GM19395 (cell line): ENCODE data around the gene TSHZ1.

Experiments
- ATAC-seq: cut with Tn5 transposase; IDR thresholded peaks from one replicate; pipeline ENCODE4 v1.9.1; 2021; ENCODE audit warnings: mild to moderate bottlenecking, moderate library complexity; ENCODE audit not compliant: unreplicated experiment

Gene TSHZ1

DNA sequence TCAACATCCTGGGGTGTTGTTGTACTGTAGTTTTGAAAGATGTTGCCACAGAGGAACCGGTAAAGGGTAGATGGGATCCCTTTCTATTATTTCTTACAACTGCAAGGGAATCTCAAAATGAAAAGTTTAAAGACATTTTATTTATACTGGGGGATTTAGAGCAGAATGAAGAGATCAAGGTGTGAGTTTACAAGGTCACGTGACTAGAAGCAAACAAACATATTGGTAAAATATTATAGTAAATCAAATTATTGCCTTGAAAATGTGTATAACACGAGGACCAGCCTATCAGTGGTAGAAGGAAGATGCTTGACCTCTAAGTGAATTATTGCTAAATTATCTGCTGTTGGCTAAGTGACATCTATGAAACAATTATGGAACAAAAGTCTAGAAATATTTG, 119.7 kb downstream of the TSHZ1 start:
- ATAC-seq, result no peak

DNA sequence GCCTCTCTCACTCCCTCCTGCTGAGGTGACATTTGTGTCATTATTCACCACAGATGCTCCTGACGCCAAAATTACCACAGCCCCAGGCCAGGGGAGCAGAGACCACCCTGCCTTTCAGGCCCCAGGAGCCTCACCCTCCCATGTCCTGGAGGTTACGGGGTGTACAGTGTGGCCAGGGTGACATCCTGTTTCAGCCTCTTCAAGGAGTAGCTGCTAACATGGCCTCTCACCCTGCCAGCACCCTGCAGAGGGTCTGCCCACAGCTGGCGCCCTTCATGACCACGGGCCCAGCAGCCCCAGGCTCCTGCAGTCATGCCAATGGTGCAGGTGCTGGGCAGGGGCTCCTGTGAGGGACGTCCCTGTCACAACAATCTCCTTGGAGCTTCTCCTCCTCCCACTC, 124.3 kb downstream of the TSHZ1 start:
- no peak for ATAC-seq

DNA sequence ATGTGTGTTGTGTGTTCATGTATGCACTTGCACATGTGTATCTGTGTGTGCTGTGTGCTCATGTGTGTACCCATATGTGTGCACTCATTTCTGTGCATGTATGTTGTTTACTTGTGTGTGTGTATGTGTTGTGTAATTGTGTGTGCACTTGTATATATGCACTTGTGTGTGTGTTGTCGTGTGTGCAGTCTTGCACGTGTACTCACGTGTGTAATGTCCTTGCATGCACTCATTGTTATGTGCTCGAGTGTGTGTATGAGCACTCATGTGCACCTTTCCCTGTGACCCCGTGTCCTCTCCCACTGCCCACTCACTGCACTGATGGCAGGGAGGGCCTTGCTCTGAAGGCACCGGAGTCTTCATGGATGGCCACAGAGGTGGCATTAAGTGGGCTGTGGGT, 124.9 kb downstream of the TSHZ1 start:
- no peak for ATAC-seq

DNA sequence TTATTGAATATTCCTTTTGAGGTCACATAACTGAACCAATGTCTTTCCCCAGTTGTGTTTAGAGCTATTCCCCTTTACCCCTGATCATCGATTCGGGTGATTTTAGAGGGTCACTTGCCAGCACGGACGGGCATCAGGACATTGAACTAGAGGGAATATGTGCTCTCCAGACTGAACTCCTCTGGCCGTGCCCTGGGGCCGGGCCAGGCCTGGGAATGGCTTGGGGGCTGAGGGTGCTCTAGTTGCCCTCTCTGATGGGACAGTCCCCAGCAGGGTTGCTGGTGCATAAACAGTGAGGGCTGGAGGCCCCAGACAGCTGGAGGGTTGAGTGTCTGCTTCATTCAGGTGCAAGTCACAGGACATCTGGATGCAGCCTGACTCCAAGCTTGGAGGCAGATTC, 126.2 kb downstream of the TSHZ1 start:
- no peak for ATAC-seq

DNA sequence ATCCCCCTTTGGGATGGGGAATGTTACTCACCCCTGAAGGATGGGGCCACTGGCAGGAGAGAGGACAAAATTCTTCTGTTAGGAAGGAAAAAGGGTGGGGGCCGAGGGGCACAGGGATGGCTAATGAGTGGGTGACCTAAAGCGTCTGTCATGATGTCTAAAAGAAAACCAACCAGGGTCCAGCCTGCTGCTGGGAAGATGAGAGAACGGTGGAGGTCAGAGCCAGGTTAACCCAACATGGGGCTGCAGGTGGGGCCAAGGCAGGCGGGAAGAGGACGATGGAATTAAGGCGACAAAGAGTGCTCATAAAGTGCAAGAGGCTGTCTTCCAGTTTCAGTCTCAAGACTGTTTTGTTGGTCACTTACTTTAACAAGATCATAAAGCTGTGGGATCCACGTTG, 126.8 kb downstream of the TSHZ1 start:
- ATAC-seq, result no peak

DNA sequence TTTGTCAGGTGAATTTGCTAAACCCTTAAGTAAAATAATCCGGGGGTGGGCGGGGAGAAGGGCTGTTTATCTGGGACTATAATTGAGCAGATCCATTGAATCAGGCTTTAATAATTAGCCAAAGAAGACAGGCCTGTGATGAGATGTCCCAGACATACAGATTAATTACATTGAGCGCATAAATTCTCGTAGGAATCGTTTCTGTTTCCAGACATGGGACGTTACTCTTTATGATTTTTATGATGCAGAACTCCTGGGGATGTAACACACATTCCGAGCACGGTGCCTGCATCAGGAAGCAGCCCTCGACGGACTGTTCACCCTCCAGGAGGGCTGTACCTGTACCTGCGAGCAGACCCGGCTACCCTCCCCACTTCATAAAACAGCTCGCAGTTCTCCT, 128.0 kb downstream of the TSHZ1 start:
- ATAC-seq, result no peak
